ENCODE measurements around the gene MED13L. TPM values are rescaled to one million over a fixed set of nuclear protein-coding genes. Genes with fewer than 3 reads are reported as not detected.
A peak's percentile ranks its signal among the peaks of the same experiment; 100 is the strongest.

The MED13L gene
- total RNA-seq, 1 donor from 2014 or later: 39.8 TPM

DNA sequence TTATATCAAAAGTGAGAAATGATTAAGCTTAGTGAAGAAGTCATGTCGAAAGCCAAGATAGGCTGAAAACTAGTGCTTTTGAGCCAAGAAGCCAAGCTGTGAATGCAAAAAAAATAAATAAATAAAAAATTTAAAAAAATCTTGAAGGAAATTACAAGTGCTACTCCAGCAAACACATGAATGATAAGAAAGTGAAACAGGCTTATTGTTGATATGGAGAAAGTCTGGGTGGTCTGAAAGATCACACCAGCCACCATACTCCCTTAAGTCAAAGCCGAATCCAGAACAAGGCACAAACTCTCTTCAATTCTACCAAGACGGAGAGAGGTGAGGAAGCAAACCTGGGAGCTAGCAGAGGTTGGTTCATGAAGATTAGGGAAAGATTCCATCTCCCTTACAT, 49.7 kb downstream of the MED13L start:
- no peaks in the 10 kb centered on the region for H3K27me3 ChIP-seq (ENCODE audit: control insufficient read depth, insufficient read depth, low read length)
- FAIRE-seq (no peak), DNase-seq (ENCODE audit: low read depth) (no peak)
- TF ChIP-seq, protein P1, sequence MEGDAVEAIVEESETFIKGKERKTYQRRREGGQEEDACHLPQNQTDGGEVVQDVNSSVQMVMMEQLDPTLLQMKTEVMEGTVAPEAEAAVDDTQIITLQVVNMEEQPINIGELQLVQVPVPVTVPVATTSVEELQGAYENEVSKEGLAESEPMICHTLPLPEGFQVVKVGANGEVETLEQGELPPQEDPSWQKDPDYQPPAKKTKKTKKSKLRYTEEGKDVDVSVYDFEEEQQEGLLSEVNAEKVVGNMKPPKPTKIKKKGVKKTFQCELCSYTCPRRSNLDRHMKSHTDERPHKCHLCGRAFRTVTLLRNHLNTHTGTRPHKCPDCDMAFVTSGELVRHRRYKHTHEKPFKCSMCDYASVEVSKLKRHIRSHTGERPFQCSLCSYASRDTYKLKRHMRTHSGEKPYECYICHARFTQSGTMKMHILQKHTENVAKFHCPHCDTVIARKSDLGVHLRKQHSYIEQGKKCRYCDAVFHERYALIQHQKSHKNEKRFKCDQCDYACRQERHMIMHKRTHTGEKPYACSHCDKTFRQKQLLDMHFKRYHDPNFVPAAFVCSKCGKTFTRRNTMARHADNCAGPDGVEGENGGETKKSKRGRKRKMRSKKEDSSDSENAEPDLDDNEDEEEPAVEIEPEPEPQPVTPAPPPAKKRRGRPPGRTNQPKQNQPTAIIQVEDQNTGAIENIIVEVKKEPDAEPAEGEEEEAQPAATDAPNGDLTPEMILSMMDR (IDR thresholded peaks at IDR 0.05; ENCODE audit: insufficient read depth, low read length, severe bottlenecking): no peak
- H3K36me3 ChIP-seq (ENCODE audit: control insufficient read depth, insufficient read depth, low read length): no peaks in the 10 kb centered on the region
- no peak overlapping the region for H3K4me3 ChIP-seq (ENCODE audit: low read depth, low read length)

DNA sequence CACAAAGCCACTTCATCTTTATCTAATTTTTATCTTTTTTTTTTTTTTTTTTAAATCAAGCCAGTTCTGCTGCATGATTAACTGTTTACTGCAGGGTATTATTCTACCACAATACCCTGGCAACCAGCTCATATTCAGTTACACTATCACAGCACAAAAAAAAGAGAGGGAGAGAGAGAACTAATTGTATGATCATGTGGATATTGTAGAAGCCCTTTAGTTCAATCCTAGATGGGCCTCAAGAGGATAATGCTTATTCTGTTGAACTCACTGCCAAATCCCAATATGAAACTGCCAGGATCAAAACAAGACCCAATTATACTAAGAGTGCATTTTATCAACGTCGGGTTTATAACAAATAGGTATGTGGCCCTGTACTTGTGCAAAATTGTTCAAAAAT, 51.5 kb downstream of the MED13L start:
- no peaks in the 10 kb centered on the region for H3K36me3 ChIP-seq (ENCODE audit: control insufficient read depth, insufficient read depth, low read length)
- FAIRE-seq (no peak), DNase-seq (ENCODE audit: low read depth) (no peak)
- TF ChIP-seq, protein P1 (IDR thresholded peaks at IDR 0.05; ENCODE audit: insufficient read depth, low read length, severe bottlenecking): no peak
- no peak overlapping the region for H3K4me3 ChIP-seq (ENCODE audit: low read depth, low read length)
- H3K27me3 ChIP-seq (ENCODE audit: control insufficient read depth, insufficient read depth, low read length): no peaks in the 10 kb centered on the region

DNA sequence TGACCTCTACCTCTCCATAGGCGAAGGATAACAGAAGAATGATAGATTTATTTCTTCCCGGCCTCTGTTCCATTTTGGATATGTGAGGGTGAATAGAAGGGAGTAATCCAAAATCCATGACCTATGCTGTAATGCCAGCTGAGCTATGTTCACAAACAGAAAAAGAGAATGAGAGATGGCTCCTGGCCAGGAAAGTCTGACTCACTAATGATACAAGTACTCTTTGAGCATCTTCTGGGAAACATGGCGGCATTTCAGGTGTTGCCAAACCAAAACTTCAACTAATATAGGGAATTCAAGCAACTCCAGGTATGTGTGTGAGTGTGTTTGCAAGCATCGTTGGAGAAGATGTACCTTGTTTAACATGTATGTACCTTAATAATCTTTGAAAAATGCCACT, 55.1 kb downstream of the MED13L start:
- TF ChIP-seq, protein P1 (IDR thresholded peaks at IDR 0.05; ENCODE audit: insufficient read depth, low read length, severe bottlenecking): no peak
- peak; percentile 90 for DNase-seq (ENCODE audit: low read depth)
- no peaks in the 10 kb centered on the region for H3K36me3 ChIP-seq (ENCODE audit: control insufficient read depth, insufficient read depth, low read length)
- FAIRE-seq: no peak
- no peaks in the 10 kb centered on the region for H3K27me3 ChIP-seq (ENCODE audit: control insufficient read depth, insufficient read depth, low read length)
- H3K4me3 ChIP-seq (ENCODE audit: low read depth, low read length): no peak overlapping the region

DNA sequence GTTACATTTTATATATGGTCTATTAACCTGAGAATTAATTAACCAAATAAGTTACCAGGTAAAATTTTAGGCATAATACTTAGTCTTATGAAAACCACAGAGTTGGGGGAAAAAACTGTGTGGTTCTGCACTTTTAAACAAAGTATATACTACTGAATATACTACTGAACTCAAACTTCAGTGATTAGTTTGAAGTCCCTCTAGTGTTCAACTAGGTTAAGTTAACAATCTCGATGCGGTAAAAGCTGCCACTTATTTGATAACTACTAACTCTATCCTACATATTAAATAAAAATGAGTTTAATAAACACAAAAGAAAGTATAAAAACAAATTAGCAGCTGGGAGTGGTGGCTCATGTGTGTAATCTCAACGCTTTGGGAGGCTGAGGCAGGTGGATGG, 56.7 kb downstream of the MED13L start:
- DNase-seq (ENCODE audit: low read depth): no peak

DNA sequence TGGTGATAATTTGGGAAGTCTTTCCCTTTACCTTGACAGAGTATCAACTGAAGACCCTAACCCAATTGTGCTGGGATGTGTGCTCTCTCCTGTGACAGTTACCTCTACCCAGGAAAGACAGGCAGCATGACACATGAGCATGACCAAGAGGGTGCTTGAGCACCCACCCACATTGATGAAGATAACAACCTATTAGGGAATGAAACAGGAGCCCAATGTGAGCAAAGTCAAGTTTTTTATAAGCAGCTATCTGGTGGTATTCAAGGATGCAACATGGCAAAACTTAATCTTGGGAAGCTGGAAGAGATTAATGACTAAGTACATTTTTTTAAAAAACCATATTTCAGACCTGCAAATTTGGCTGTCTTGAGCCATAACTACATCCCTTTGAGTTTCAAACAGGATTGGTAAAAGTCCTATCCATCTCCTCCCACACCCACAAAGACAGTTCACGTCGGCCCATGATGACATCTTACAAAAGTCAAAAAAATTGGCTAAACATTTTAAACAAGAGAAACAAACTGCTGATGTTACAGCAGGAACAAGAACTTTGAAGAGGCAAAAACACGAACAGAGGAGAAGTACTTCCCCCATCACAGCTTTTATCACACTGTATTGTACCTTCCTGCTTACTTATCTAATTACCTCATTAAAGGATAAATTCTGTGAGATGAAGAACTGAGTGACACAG, 60.3 kb downstream of the MED13L start:
- H3K4me3 ChIP-seq (ENCODE audit: low read depth, low read length): no peak overlapping the region
- DNase-seq (ENCODE audit: low read depth) (no peak), FAIRE-seq (no peak)
- no peaks in the 10 kb centered on the region for H3K36me3 ChIP-seq (ENCODE audit: control insufficient read depth, insufficient read depth, low read length)
- TF ChIP-seq, protein P1 (IDR thresholded peaks at IDR 0.05; ENCODE audit: insufficient read depth, low read length, severe bottlenecking): no peak
- no peaks in the 10 kb centered on the region for H3K27me3 ChIP-seq (ENCODE audit: control insufficient read depth, insufficient read depth, low read length)

More for the DNA sequence above, 56.7 kb downstream of the MED13L start:
- TF ChIP-seq, protein P1 (IDR thresholded peaks at IDR 0.05; ENCODE audit: insufficient read depth, low read length, severe bottlenecking): no peak
- no peak for FAIRE-seq
- Histone ChIP-seq H3K27me3 (ENCODE audit: control insufficient read depth, insufficient read depth, low read length) (no peaks in the 10 kb centered on the region), H3K4me3 (ENCODE audit: low read depth, low read length) (no peak overlapping the region), H3K36me3 (ENCODE audit: control insufficient read depth, insufficient read depth, low read length) (no peaks in the 10 kb centered on the region)

Data from bronchial epithelial cell (primary cell).